ENCODE results near the gene PPM1E.

Gene PPM1E

GRCh38 chr17:58993311-58993710 is 237.7 kb downstream of the PPM1E start:
- DNase-seq (ENCODE audit: low spot score) (no peak), FAIRE-seq (peak; percentile 59)

DNA sequence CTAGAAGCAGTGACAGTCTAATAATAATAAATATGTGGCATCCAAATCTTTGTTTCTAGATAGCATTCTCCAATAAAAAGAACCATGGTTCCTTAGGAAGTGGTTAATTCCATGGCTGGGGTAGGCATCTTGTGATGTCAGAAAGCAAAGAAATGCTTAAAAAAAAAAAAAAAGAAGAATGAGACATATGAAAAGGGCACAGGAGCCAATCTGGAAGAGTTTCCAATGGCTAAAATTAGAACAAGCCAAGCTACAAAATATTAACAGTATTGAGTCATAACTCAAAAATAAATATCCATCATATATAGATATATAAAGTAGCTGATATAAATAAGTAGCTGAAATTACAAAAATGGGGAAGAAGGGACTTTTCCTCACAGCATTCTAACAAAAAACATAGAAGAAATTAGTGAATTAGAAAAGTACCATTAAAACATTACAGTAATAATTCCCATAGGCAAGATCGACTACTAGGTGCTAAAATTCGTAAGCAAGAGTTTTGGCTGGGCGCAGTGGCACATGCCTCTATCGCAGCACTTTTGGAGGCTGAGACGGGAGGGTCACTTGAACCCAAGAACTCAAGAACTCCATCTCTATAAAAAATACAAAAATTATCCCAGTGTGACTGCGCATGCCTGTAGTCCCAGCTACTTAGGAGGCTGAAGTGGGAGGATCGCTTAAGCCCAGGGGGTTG is 239.7 kb downstream of the PPM1E start:
- FAIRE-seq (no peak), DNase-seq (ENCODE audit: low spot score) (no peak)

GRCh38 chr17:58996968-58997367 is 241.3 kb downstream of the PPM1E start:
- DNase-seq (ENCODE audit: low spot score) (no peak), FAIRE-seq (no peak)

- DNase-seq (ENCODE audit: low spot score) (no peak), FAIRE-seq (peak; percentile 55)
Observed at GRCh38 chr17:58997756-58998553, 242.3 kb downstream of the PPM1E start.

DNA sequence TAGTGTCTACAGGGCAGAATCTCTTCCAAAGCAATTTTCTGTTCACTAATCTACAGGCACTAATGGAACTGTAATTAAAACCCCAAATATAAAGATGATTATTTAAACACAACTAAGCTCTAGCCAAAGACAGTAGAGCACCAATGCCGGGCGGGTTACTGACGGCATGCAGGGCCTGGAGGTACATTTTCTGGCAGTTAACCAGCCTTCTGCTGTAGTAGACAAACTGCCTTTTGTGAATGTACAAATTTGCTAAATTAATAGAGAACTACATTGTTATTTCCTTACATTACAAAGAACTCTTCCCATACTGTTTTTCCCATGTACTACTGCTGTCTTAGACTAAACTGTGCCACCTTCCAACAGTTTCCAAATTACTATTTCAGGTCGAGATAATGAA is 243.2 kb downstream of the PPM1E start:
- no peak for DNase-seq (ENCODE audit: low spot score)

GRCh38 chr17:58999500-58999899 is 243.8 kb downstream of the PPM1E start:
- FAIRE-seq (peak; percentile 58), DNase-seq (ENCODE audit: low spot score) (no peak)

More for the DNA sequence above, 243.2 kb downstream of the PPM1E start:
- no peak for FAIRE-seq

DNA sequence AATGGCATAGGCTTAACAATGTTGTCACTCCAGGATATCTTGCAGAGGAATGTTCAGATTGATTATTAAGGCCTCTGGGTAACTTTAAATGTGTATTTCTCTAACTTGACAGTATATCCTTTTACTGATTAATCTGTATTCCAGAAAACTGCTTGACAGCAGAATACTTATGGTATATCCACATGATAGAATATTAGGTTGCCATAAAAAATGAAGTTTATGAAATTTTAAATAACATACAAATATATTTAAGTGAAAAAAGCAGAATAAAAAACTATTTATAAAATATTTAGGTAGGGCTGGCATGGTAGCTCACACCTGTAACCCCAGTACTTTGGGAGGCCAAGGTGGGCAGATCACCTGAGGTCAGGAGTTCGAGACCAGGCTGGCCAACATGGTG is 244.4 kb downstream of the PPM1E start:
- no peak for DNase-seq (ENCODE audit: low spot score)
- FAIRE-seq: no peak

DNA sequence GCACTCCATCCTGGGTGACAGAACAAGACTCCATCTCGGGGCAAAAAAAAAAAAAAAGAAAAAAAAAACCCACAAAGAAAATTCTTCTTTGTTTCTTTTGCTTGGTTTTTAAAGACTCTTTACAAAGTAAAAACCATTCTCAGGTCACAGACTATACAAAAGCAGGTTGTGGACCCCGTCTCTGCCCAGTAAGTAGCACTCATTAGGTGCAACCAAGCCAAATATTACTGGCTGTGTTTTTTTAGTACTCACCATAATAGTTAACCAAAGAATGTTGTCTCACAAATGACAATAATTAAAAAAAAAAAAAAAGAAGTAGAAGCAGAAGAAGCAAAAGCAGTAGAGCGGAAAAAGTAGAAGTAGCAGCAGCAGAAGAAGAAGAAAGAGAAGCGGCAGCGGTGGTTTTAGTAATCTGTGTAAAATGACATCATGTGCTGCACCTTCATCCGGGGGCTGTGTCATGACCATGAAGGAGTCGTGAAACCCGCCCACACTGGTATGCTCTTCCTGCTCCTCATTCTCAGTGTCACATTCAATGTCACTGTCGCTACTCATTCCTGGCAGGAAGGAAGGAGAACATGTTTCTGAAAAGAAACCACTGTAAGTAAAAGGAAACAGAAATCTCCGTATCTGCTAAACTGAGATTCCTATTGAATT is 245.6 kb downstream of the PPM1E start:
- FAIRE-seq: peak; percentile 97

GRCh38 chr17:59002126-59002525 is 246.5 kb downstream of the PPM1E start:
- DNase-seq (ENCODE audit: low spot score) (no peak), FAIRE-seq (peak; percentile 44)

More for the DNA sequence above, 245.6 kb downstream of the PPM1E start:
- DNase-seq (ENCODE audit: low spot score): peak; percentile 91

DNA sequence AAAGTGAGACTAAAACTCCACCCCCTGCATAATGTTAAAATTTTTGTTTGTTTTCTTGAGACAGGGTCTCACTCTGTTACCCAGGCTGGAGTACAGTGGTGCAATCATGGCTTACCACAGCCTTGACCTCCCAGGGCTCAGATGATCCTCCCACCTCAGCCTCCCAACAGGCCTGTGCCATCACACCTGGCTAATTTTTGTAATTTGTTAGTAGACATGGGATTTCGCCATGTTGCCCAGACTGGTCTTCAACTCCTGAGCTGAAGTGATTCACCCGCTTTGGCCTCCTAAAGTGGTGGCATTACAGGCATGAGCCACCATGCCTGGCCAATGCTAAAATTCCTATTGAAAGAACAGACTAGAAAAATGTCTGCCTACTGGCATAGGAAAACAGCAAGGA is 247.2 kb downstream of the PPM1E start:
- DNase-seq (ENCODE audit: low spot score) (no peak), FAIRE-seq (peak; percentile 91)

- FAIRE-seq (no peak), DNase-seq (ENCODE audit: low spot score) (no peak)
Observed at GRCh38 chr17:59003860-59004259, 248.2 kb downstream of the PPM1E start.

DNA sequence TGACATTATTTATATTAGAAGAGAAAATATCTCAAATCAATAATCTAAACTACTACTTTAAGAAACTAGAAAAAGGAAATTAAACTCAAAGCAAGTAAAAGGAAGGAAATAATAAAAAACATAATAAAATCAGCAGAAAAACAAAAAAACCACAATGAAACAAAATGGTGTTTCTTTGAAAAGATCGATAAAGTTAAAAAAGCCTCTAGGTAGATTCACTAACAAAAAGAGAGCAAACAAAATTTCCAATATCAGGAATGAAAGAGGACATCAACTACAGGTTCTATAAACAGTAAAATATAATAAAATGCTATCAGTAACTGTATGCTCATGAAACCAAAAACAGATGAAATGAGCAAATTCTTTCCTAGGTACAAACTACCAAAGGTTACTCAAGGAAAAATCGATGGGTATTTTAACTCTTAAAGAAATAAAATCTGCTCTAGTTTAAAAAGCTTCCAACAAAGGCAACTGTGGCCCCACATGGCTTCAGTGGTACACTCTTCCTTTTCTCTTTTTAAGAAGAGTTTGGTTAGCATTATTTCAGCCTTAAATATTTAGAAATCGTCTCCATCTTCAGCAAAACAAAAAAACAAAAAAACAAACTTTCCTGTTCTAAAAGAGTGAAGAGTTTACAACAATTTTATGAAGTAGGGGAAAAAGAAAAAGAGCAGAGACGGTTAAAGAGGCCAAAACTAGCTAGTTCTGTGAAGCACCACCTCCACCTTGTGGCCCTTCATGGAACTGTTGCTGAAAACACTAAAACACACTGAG is 248.9 kb downstream of the PPM1E start:
- FAIRE-seq (peak; percentile 97), DNase-seq (ENCODE audit: low spot score) (peak; percentile 77)

DNA sequence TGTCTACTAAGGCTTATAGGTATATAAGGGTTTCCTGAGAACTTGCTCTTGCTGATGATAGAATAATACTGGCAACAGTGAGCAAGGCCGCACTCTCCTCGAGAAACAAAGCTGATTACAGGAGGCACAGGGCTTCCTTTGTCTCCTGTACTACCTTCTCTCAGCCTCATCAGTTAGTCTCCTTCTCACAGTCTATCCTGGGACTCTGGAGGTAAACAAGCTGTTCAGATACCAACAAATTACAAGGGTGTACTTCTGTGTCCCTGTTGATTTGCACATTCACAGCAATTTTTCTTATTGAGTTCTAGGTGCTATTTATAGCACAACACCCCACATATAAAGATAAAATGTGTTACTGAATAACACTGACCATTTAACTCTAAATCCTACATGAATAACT is 252.3 kb downstream of the PPM1E start:
- DNase-seq (ENCODE audit: low spot score) (no peak), FAIRE-seq (no peak)

DNA sequence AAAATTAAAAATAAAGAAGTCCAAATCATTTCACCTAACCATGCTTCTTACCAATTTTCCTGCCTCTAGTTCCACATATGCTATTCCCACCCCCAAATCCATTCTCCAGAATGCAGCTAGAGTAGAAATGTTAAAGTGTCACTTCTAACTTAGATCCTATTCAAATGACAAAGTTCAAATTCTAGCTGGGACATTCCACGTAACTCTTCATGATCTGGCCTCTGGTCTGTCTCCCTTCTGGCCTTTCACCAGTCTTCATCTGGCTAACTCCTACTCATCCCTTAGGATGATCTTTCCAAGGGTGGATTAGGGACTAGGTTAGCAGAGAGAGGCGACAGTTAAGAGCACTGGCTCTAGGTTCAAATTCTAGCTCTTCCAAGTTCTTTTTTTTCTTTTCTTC is 253.1 kb downstream of the PPM1E start:
- DNase-seq (ENCODE audit: low spot score) (no peak), FAIRE-seq (no peak)

DNA sequence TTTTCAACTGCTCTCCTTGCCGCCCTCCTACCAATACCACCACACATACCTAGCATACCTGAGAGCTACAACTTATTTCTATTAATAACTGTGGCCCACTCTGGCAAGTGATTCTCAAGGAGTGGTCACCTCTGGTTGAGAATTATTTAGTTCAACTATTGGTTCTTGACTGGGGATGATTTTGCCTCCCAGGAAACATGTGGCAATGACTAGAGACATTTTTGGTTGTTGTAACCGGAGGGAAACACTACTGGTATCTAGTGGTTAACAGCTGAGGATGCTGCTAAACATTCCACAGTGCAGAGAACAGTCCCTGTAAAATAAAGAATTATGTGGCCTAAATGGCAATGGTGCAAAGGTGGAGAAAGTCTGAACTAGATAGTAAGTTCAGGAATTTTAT is 254.4 kb downstream of the PPM1E start:
- FAIRE-seq (peak; percentile 91), DNase-seq (ENCODE audit: low spot score) (no peak)

GRCh38 chr17:59011975-59012374 is 256.3 kb downstream of the PPM1E start:
- FAIRE-seq (no peak), DNase-seq (ENCODE audit: low spot score) (no peak)

GRCh38 chr17:59018019-59018418 is 262.4 kb downstream of the PPM1E start:
- no peak for DNase-seq (ENCODE audit: low spot score)
- FAIRE-seq: no peak

DNA sequence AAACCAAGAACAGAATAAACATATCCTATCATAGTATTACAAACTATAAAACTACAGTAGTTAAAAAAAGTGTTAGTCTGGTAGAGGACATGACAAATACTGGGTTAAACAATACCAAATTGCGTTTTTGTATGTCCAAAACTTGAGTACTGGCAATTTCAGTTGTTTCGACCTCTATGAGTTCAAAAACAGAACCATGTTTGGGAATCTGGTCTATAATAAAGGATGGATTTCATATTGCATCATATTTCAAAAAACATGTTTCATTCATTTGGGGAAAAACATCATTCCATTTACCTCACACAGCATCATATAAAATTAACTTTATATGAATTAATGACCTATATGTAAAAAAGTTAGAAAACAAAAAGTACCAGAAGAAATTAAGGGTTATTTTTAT is 269.3 kb downstream of the PPM1E start:
- no peak for DNase-seq (ENCODE audit: low spot score)
- FAIRE-seq: no peak

DNA sequence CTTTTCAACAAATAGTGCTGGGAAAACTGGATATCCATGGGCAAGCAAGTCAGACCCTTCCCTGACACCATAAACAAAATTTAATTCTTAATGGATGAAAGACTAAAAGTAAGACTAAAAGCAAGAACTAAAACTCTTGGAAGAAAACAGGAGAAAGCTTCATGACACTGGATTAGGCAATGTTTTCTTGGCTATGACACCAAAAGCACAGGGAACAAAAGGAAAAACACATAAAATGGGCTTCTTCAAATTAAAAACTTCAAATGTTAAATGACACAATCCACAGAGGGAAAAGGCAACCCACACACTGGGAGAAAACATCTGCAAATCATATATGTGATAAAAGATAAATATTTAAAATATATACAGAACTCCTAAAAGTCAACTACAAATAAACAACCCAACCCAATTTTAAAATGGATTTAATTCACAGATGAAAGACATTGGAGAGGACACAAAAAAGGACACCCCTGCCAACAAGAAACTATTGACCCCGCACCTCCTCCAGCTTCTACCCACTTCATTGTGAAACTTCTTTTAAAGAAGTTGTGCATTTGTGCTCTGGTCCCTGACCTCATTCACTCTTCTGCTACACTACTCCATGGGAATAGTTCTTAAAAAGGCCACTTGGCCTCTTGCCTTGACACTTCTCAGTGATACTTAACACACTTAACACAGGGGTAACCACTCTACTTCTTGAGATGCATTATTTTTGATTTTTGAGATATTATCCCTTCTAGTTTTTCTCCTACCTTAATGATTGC is 270.7 kb downstream of the PPM1E start:
- DNase-seq (ENCODE audit: low spot score): no peak
- FAIRE-seq: no peak

- DNase-seq (ENCODE audit: low spot score) (no peak), FAIRE-seq (no peak)
Observed at GRCh38 chr17:59027750-59028149, 272.1 kb downstream of the PPM1E start.

GRCh38 chr17:59028328-59028727 is 272.7 kb downstream of the PPM1E start:
- FAIRE-seq (no peak), DNase-seq (ENCODE audit: low spot score) (no peak)
